Neuron (in vitro differentiated cells): ENCODE measurements around the gene MDGA2.

ENCODE experiments used
- H2AFZ ChIP-seq: one replicate; pipeline ENCODE4 v1.6.1; 2013; ENCODE audit warnings: low read depth, mild to moderate bottlenecking, inconsistent platforms, low read length, moderate library complexity
- H3K27me3 ChIP-seq: one replicate; pipeline ENCODE4 v1.6.1; 2013; ENCODE audit warnings: low read length; ENCODE audit not compliant: insufficient read depth
- H3K36me3 ChIP-seq: one replicate; pipeline ENCODE4 v1.6.1; 2013; ENCODE audit warnings: low read length; ENCODE audit not compliant: insufficient read depth
- H3K4me1 ChIP-seq: one replicate; pipeline ENCODE4 v1.6.1; 2013; ENCODE audit warnings: low read length; ENCODE audit not compliant: insufficient read depth
- H3K4me3 ChIP-seq: 2 replicates; pipeline ENCODE4 v1.5.1; 2013; ENCODE audit warnings: mild to moderate bottlenecking, low read length, moderate library complexity
- H3K9me3 ChIP-seq: one replicate; pipeline ENCODE4 v1.6.1; 2013; ENCODE audit warnings: low read length

Gene MDGA2

DNA sequence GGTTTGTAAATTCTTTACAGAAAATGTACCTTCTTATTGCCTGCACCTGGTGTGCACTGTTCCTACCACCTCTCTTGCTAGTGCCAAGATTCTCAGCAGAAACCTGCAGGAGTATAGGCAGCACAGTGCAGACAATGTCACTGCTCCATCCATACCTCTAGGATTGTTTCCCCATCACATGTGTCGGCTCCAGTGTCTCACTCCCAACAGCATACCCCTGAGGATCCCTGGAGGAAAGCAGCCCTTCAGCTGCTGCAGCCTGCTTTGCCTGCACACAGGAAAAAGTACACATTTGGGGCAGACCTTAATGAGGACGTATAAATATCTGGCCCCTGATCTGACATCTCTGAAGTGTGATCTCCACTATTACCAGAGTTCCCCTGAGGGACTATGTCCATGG lies 235.5 kb downstream of the MDGA2 start:
- H3K4me1 ChIP-seq: peaks cover 7% of the 10 kb centered on the region
- H3K36me3 ChIP-seq: no peaks in the 10 kb centered on the region
- H3K27me3 ChIP-seq: no peaks in the 10 kb centered on the region
- no peaks in the 10 kb centered on the region for H3K9me3 ChIP-seq
- no peak overlapping the region for H2AFZ ChIP-seq
- no peak overlapping the region for H3K4me3 ChIP-seq

DNA sequence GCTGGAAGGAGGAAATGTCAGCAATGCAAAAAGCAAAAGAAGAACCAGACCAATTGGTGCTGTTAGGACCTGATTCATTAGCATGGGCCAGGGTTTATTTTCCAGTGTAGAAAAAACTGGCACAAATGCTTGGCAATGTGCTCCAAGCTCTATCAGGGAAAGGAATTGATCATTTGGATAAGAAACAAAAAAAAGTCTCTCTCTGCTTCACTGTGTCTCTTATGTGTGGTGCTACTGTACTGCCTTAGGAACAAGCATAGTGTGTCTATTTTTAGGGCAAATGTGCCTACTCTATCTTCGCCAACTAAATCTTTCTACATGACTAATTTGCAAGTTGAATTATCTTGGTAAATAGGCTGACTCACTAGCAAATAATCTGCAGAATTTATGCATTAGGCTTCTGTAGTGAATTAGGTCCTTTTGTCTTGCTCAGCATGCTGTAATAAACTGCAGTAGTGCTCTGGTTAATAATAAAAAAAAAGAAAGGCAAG lies 236.7 kb downstream of the MDGA2 start:
- Histone ChIP-seq H3K4me3 (no peak overlapping the region), H3K27me3 (no peaks in the 10 kb centered on the region), H3K9me3 (no peaks in the 10 kb centered on the region)

DNA sequence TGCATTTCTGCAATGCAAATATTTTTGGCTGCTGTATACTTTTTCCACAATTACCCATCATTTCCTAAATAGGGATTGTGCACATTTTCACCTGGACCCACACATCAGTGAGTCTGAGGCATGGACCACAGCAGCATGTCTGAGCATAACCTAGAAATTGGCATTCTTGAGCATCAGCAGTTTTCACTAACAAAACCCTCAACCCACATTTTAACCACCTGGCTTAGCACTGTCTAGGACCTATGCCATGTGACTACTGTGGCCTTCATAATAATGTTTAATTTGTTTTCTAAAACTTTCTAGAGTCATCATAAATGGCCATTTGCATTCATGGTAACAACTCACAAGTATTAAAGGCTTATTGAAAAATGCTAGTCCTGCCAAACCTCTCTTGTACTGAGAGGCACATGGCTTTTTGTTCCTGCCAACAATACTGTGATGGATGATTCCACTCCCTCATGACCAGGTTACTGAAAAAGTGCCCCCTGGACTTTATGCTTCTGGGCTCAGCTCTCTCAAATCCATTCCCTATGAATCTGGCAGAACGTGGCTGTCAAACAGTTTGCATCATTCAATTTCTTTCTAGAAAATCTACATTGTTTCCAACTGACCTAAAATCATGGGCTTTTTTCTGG lies 240.0 kb downstream of the MDGA2 start:
- Histone ChIP-seq H3K27me3 (no peaks in the 10 kb centered on the region), H3K4me1 (peaks cover 7% of the 10 kb centered on the region), H3K36me3 (no peaks in the 10 kb centered on the region), H3K9me3 (no peaks in the 10 kb centered on the region), H3K4me3 (no peak overlapping the region), H2AFZ (peak overlapping the region; percentile 73)

More for the DNA sequence above, 236.7 kb downstream of the MDGA2 start:
- Histone ChIP-seq H3K4me1 (peaks cover 7% of the 10 kb centered on the region), H3K36me3 (no peaks in the 10 kb centered on the region), H2AFZ (no peak overlapping the region)

DNA sequence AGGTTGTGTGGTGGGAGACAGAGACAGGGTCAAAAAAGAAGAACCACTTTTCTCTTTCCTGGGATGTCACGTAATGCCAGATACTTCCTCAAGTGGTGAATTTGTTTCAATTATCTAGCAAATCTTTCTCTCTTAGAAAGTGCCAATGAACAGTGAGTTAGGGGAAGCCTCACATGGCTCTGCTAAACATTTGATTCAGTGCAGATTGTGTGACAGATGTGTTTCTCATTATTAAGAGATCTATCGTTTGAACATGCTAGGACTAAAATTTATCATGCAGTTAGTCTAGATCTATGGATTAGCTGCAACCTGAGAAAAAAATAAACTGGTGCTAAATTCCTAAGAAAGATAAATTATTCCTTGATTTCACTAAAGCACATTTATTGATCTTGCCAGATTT lies 247.8 kb downstream of the MDGA2 start:
- no peak overlapping the region for H3K4me3 ChIP-seq
- H3K27me3 ChIP-seq: no peaks in the 10 kb centered on the region
- H3K4me1 ChIP-seq: peaks cover under 1% of the 10 kb centered on the region
- H3K36me3 ChIP-seq: no peaks in the 10 kb centered on the region
- no peaks in the 10 kb centered on the region for H3K9me3 ChIP-seq
- no peak overlapping the region for H2AFZ ChIP-seq

DNA sequence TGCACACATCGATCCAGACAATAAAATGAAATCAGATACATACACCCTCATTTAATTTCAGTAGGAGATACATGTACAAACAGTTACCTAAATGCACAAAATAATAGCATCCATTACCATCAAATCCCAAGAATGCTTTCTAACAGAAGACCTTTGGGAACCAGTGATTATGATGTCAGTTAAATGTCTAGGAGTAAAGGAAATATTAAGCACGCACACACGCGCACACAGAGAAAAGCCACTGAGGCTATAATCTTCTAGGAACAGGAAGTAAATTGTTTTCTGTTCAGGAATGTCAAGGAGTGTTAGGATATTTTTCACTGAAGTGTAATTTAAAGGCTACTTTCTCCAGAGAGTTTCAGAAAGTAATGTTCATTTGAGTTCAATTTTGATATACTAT lies 250.1 kb downstream of the MDGA2 start:
- Histone ChIP-seq H2AFZ (no peak overlapping the region), H3K27me3 (no peaks in the 10 kb centered on the region), H3K4me1 (peaks cover 16% of the 10 kb centered on the region), H3K36me3 (no peaks in the 10 kb centered on the region), H3K4me3 (no peak overlapping the region), H3K9me3 (no peaks in the 10 kb centered on the region)

DNA sequence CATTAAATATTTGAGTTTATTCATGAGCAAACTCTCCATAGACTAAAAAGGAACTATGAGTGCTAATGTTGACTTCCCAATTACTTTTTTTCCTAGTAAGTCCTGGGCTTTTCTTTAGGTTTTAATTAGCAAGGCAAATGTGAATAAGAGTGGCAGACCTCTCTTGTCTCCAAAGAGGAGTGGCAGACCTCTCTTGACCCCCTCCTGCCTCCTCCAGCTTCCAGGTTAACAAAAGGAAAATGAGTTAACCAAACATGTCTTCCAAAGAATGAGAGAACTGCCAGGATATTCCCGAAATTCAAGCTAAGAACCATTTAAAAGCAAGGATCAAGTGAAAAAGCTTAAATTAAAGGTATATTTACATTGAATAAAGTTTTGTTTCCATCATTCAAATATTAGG lies 253.2 kb downstream of the MDGA2 start:
- Histone ChIP-seq H3K4me3 (no peak overlapping the region), H3K4me1 (peaks cover 16% of the 10 kb centered on the region), H3K36me3 (no peaks in the 10 kb centered on the region), H3K27me3 (no peaks in the 10 kb centered on the region), H2AFZ (no peak overlapping the region), H3K9me3 (no peaks in the 10 kb centered on the region)

DNA sequence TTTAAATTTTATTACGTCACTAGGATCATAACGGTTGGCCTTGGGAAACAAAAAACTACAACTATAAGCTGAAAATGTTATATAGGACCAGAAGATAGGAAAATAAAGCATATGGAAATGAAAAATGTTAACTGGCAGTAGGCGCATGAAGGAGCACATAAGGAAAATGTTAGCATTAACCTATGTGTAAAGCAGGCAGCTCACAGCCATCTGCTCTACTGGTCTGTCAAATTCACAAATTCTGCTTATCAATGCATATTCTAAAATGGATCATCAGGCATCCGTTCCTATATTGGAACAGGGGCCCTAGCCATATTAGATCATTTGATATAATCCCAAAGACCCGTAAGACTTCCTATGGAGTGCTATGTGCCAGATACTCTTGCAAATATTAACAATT lies 263.9 kb downstream of the MDGA2 start:
- no peaks in the 10 kb centered on the region for H3K27me3 ChIP-seq
- no peaks in the 10 kb centered on the region for H3K9me3 ChIP-seq
- H3K4me3 ChIP-seq: no peak overlapping the region
- peaks cover 2% of the 10 kb centered on the region for H3K4me1 ChIP-seq
- H2AFZ ChIP-seq: no peak overlapping the region
- H3K36me3 ChIP-seq: no peaks in the 10 kb centered on the region

DNA sequence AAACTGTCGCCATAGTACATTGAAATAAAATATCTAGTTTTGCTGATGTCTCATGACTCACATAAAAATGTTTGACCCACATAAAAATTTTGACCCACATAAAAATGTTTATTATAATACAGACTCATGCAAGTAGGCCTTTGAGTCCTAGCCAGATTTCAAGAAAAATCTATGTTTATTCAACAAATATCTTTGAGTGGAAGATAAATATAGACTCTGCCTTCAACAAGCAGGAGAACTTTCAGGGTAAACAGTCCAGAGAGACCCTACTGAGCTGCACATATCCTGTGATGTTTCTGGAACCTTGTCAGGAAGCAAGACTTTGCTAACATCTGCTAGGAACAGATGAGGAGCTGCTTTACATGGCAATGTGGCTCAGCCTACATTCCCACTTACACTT lies 283.1 kb downstream of the MDGA2 start:
- Histone ChIP-seq H3K27me3 (no peaks in the 10 kb centered on the region), H2AFZ (no peak overlapping the region), H3K4me3 (no peak overlapping the region), H3K4me1 (peaks cover 6% of the 10 kb centered on the region), H3K9me3 (no peaks in the 10 kb centered on the region), H3K36me3 (no peaks in the 10 kb centered on the region)

DNA sequence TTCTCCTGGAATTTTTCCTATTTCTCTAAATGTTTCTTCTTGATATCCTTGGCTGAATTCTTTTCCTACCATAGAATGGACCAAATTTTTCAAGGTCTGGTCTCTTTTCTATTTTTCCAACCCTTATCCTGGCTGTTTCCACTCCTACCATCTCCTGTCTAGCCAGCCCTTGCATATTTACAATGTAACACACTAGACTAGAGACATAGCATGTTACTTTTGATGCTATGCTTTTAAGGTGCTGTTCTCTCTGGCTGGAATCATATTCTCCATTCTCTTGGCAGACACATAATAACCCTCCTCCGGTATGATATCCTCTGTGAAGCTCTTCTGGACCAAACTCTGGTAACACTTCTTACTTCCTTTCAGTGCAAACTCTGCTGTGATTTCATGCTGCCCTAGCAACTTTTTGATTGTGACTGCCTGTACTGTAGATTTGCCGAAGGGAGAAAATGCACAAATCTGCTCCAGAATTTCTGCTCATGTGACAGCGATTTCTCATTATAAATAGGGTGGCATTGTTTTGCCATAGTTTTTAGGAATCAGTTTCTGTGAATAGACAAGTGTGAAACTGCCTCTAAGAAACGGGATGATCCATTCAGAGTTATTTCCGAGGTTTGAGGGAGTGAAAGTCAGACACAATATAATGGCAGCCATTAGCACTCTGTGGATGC lies 284.4 kb downstream of the MDGA2 start:
- H3K4me1 ChIP-seq: peaks cover 6% of the 10 kb centered on the region
- no peaks in the 10 kb centered on the region for H3K27me3 ChIP-seq
- H3K36me3 ChIP-seq: no peaks in the 10 kb centered on the region
- H3K9me3 ChIP-seq: no peaks in the 10 kb centered on the region
- no peak overlapping the region for H2AFZ ChIP-seq
- no peak overlapping the region for H3K4me3 ChIP-seq

DNA sequence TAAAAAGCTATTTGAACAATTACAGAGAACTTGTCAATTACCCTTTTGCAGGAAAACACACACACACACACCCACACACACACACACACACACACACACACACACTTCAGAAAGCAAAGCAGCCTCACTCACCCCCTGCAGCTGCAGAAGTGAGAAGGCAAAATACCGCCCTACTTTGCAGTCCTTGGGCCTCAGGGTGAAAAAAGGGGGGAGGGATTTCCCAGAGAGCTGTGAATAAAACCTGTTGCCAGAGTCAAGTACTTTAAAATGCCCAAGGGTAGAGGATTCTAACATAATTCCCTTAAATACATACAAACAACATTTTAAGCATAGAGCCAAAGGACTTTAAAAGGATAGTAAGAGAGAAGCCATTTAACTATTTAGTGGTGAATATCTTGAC lies 285.9 kb downstream of the MDGA2 start:
- H3K4me3 ChIP-seq: no peak overlapping the region
- H3K4me1 ChIP-seq: peaks cover 6% of the 10 kb centered on the region
- peak overlapping the region; percentile 26 for H2AFZ ChIP-seq
- no peaks in the 10 kb centered on the region for H3K36me3 ChIP-seq
- no peaks in the 10 kb centered on the region for H3K9me3 ChIP-seq
- H3K27me3 ChIP-seq: no peaks in the 10 kb centered on the region

DNA sequence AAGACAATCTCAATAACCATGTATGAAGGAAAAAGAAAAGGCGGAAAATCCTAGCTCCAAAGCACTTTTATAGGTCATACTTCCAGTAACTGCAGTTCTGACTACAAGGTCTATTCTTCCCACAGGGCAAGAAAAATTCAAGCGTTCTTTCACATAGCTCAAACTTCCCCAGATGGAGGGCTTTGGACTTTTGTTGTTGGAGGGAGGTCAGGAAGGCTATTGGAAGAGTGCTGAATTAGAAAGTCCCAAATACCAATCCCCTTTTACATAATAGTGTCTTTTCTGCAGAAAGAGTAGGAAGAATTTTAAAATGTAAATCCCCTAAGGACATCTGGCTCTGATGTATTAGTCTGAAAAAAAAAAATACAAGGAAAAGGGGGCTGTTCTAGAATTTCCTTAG lies 309.4 kb downstream of the MDGA2 start:
- H3K27me3 ChIP-seq: no peaks in the 10 kb centered on the region
- no peak overlapping the region for H3K4me3 ChIP-seq
- H3K4me1 ChIP-seq: peaks cover 18% of the 10 kb centered on the region
- no peaks in the 10 kb centered on the region for H3K9me3 ChIP-seq
- H3K36me3 ChIP-seq: no peaks in the 10 kb centered on the region
- H2AFZ ChIP-seq: no peak overlapping the region

DNA sequence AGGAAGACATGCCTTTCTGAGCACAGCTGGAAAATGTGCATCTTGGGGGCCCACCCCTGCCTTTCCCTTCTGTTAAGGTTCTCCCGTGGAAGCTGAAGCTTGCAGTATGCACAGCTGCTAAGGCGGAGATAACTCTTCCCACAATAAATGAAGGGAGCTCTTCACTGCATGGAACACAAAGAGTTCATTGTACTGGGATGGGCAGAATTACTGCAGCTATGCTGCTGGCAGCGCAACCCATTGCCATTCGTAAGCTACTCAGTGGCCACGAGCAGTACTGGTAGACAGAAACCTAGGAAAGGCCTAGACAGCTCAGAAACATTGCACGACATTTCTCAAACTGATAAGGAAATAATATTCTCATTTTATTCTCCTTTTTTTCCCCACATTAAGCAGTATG lies 310.2 kb downstream of the MDGA2 start:
- Histone ChIP-seq H2AFZ (peak overlapping the region; percentile 12), H3K4me1 (peaks cover 18% of the 10 kb centered on the region), H3K9me3 (no peaks in the 10 kb centered on the region)

DNA sequence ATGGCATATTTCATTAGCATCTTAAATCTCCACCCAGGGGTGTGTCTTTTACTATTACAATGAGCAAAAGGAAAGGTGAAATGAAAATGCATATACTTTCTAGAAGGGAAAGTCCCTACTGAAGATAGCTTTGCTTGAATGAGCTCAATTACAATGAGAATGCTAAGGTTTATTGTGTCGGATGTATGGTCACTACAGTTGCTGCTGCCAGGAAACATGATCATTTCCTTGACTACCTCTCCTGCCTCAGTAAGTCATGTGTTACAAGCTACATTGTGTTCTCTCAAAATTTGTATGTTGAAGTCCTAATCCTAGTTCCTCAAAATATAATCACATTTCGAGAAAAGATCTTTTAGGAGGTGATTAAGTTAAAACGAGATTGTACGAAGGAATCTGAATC lies 322.2 kb downstream of the MDGA2 start:
- Histone ChIP-seq H2AFZ (no peak overlapping the region), H3K27me3 (no peaks in the 10 kb centered on the region), H3K4me1 (no peaks in the 10 kb centered on the region), H3K4me3 (no peak overlapping the region), H3K9me3 (peaks cover 4% of the 10 kb centered on the region), H3K36me3 (no peaks in the 10 kb centered on the region)

More for the DNA sequence above, 310.2 kb downstream of the MDGA2 start:
- no peaks in the 10 kb centered on the region for H3K36me3 ChIP-seq
- H3K27me3 ChIP-seq: no peaks in the 10 kb centered on the region
- H3K4me3 ChIP-seq: no peak overlapping the region

DNA sequence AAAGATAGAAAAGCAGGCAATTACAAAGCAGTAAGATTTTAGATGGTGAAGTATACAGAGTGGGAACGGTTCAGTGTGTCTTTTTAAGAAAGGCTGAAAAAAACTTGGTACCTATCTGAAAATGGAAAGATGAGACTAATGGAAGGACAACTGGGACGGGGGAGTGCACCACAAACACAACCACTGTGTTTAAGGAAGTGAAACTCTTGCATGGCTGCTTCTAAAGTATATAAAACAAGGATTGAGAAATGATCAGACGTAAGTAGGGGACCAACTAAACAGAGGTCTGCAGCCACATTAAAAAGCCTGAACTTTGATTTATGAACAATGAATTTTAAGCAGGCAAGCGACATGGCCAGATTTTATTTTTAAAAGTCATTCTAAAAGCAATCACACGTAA lies 328.6 kb downstream of the MDGA2 start:
- no peaks in the 10 kb centered on the region for H3K27me3 ChIP-seq
- no peaks in the 10 kb centered on the region for H3K9me3 ChIP-seq
- H3K36me3 ChIP-seq: no peaks in the 10 kb centered on the region
- no peak overlapping the region for H3K4me3 ChIP-seq
- H3K4me1 ChIP-seq: peaks cover 6% of the 10 kb centered on the region
- no peak overlapping the region for H2AFZ ChIP-seq
